ENCODE results near the gene SPRED1.

The SPRED1 gene

DNA sequence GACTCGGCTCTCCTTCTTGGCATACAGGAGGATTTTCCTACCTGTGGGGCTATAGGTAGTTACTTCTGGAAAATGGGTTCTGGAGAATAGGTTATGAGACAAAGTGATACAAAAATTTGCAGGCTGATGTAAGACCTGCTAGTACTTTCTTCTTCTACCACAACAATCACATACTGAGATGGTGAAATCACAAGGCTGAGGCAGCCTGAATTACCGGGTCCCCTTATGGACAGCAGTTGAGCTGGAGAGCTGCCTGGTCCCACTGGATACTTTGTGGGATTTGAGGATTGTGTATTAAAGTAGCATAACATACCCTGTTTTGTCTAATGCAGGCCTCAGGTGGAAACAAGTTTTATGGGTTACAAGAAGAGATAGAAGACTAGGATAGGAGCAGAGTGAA, 114.8 kb downstream of the SPRED1 start (continued):
- TF ChIP-seq, protein P1, sequence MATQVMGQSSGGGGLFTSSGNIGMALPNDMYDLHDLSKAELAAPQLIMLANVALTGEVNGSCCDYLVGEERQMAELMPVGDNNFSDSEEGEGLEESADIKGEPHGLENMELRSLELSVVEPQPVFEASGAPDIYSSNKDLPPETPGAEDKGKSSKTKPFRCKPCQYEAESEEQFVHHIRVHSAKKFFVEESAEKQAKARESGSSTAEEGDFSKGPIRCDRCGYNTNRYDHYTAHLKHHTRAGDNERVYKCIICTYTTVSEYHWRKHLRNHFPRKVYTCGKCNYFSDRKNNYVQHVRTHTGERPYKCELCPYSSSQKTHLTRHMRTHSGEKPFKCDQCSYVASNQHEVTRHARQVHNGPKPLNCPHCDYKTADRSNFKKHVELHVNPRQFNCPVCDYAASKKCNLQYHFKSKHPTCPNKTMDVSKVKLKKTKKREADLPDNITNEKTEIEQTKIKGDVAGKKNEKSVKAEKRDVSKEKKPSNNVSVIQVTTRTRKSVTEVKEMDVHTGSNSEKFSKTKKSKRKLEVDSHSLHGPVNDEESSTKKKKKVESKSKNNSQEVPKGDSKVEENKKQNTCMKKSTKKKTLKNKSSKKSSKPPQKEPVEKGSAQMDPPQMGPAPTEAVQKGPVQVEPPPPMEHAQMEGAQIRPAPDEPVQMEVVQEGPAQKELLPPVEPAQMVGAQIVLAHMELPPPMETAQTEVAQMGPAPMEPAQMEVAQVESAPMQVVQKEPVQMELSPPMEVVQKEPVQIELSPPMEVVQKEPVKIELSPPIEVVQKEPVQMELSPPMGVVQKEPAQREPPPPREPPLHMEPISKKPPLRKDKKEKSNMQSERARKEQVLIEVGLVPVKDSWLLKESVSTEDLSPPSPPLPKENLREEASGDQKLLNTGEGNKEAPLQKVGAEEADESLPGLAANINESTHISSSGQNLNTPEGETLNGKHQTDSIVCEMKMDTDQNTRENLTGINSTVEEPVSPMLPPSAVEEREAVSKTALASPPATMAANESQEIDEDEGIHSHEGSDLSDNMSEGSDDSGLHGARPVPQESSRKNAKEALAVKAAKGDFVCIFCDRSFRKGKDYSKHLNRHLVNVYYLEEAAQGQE (tag by site-specific recombination; IDR thresholded peaks at IDR 0.05): no peak
- TF ChIP-seq ZSCAN4 (tag by site-specific recombination; IDR thresholded peaks at IDR 0.05) (no peak), ZFP3 (tag by site-specific recombination; IDR thresholded peaks at IDR 0.05; ENCODE audit: low read depth) (no peak)

- TF ChIP-seq ZNF560 (tag by site-specific recombination; IDR thresholded peaks at IDR 0.05; ENCODE audit: borderline replicate concordance): no peak
- TF ChIP-seq ZNF274 (IDR thresholded peaks at IDR 0.05; ENCODE audit: low read length): no peak
- TF ChIP-seq ZNF274 (tag by site-specific recombination; IDR thresholded peaks at IDR 0.05; ENCODE audit: borderline replicate concordance): no peak
- TF ChIP-seq KLF9 (tag by site-specific recombination; IDR thresholded peaks at IDR 0.05; ENCODE audit: low read depth): no peak
- no peak for TF ChIP-seq ZNF701 (tag by site-specific recombination; IDR thresholded peaks at IDR 0.05)
- TF ChIP-seq PRDM6 (tag by site-specific recombination; IDR thresholded peaks at IDR 0.05): no peak
- no peak for TF ChIP-seq PRDM10 (tag by site-specific recombination; IDR thresholded peaks at IDR 0.05)
- no peak for TF ChIP-seq ZNF660 (tag by site-specific recombination; IDR thresholded peaks at IDR 0.05)
- no peak for TF ChIP-seq OVOL3 (tag by site-specific recombination; IDR thresholded peaks at IDR 0.05)
- TF ChIP-seq GLIS2 (tag by site-specific recombination; IDR thresholded peaks at IDR 0.05): no peak
- TF ChIP-seq ZBTB7A (tag by site-specific recombination; IDR thresholded peaks at IDR 0.05; ENCODE audit: low read depth): no peak
- TF ChIP-seq ZXDB (tag by site-specific recombination; IDR thresholded peaks at IDR 0.05): no peak
- TF ChIP-seq ZFHX2 (tag by site-specific recombination; conservative IDR thresholded peaks at IDR 0.05): no peak
- TF ChIP-seq GLI2 (tag by site-specific recombination; IDR thresholded peaks at IDR 0.05; ENCODE audit: borderline replicate concordance, low read depth): no peak
- TF ChIP-seq, protein P2, sequence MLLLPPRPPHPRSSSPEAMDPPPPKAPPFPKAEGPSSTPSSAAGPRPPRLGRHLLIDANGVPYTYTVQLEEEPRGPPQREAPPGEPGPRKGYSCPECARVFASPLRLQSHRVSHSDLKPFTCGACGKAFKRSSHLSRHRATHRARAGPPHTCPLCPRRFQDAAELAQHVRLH (tag by site-specific recombination; IDR thresholded peaks at IDR 0.05): no peak
- no peak for TF ChIP-seq ZNF610 (tag by site-specific recombination; IDR thresholded peaks at IDR 0.05; ENCODE audit: borderline replicate concordance)
- TF ChIP-seq ZNF398 (tag by site-specific recombination; IDR thresholded peaks at IDR 0.05): no peak
- no peak for TF ChIP-seq ZNF132 (tag by site-specific recombination; IDR thresholded peaks at IDR 0.05; ENCODE audit: borderline replicate concordance)
- TF ChIP-seq ZNF433 (tag by site-specific recombination; IDR thresholded peaks at IDR 0.05; ENCODE audit: low read depth): no peak
- no peak for TF ChIP-seq ZSCAN30 (tag by site-specific recombination; IDR thresholded peaks at IDR 0.05)
- no peaks in the 10 kb centered on the region for H3K9me3 ChIP-seq (ENCODE audit: control insufficient read depth, insufficient read depth, low read depth, low read length)
- POLR2A ChIA-PET: no interaction called here
- no peaks in the 10 kb centered on the region for H3K4me1 ChIP-seq (ENCODE audit: control insufficient read depth, insufficient read depth, low read length)
- CTCF ChIA-PET: interaction anchor here (0.6 kb wide), 1 partner anchor 1216 kb away, joined by 3 read pairs; no protein-coding TSS in a partner anchor
- H3K36me3 ChIP-seq (ENCODE audit: control insufficient read depth in 2 of 2, insufficient read depth in 1 of 2, low read length in 2 of 2): no peaks in the 10 kb centered on the region
- H3K4me3 ChIP-seq (ENCODE audit: low read depth, low read length): no peak overlapping the region
- H3K27ac ChIP-seq (ENCODE audit: extremely low read depth, low read depth, low read length): no peak overlapping the region
Observed at GRCh38 chr15:38369936-38370478, 117.4 kb downstream of the SPRED1 start.
